ENCODE measurements around the gene TMEM140.

GRCh38 chr7:135159359-135160085 is 11.7 kb downstream of the TMEM140 start:
- TF ChIP-seq TAF1 (IDR thresholded peaks at IDR 0.05; ENCODE audit: borderline replicate concordance, low read depth, low read length) (no peak), POLR2A (IDR thresholded peaks at IDR 0.05; ENCODE audit: low read depth, low read length) (no peak), POLR2AphosphoS5 (IDR thresholded peaks at IDR 0.05; ENCODE audit: low read depth, low read length) (no peak)
